A673 (cell line): Measurements from ENCODE around the gene FAM200C.

ENCODE experiments used
- EZH2 ChIP-seq: fragments of 200-600 bp; sonication (generic); IDR thresholded peaks from 2 replicates; pipeline ENCODE4 v1.6.1; 2017; ENCODE audit warnings: borderline replicate concordance, low read depth, mild to moderate bottlenecking, mixed read lengths, antibody characterized with exemption, low read length; ENCODE audit not compliant: poor library complexity, severe bottlenecking
- TF ChIP-seq, protein P1 (sequence below): fragments of 300-800, 200-600 bp; sonication (generic); conservative IDR thresholded peaks from 2 replicates; pipeline ENCODE4 v1.5.1; 2017; ENCODE audit warnings: low read depth, mild to moderate bottlenecking, antibody characterized with exemption, low read length, moderate library complexity, mixed read lengths

GRCh38 chr5:160349249-160349934 is 50.5 kb downstream of the FAM200C start:
- TF ChIP-seq, protein P1, sequence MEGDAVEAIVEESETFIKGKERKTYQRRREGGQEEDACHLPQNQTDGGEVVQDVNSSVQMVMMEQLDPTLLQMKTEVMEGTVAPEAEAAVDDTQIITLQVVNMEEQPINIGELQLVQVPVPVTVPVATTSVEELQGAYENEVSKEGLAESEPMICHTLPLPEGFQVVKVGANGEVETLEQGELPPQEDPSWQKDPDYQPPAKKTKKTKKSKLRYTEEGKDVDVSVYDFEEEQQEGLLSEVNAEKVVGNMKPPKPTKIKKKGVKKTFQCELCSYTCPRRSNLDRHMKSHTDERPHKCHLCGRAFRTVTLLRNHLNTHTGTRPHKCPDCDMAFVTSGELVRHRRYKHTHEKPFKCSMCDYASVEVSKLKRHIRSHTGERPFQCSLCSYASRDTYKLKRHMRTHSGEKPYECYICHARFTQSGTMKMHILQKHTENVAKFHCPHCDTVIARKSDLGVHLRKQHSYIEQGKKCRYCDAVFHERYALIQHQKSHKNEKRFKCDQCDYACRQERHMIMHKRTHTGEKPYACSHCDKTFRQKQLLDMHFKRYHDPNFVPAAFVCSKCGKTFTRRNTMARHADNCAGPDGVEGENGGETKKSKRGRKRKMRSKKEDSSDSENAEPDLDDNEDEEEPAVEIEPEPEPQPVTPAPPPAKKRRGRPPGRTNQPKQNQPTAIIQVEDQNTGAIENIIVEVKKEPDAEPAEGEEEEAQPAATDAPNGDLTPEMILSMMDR: no peak
- TF ChIP-seq EZH2: no peak
